ENCODE results near the gene GBP7.
A peak's percentile ranks its signal among the peaks of the same experiment; 100 is the strongest.

Gene GBP7

GRCh38 chr1:89114662-89115061 is 61.1 kb downstream of the GBP7 start:
- no peak for DNase-seq (ENCODE audit: low spot score)

GRCh38 chr1:89112871-89113613 is 62.8 kb downstream of the GBP7 start:
- no peak for DNase-seq (ENCODE audit: low spot score)

GRCh38 chr1:89104687-89105086 is 71.1 kb downstream of the GBP7 start:
- no peak for DNase-seq (ENCODE audit: low spot score)

GRCh38 chr1:89104147-89104546 is 71.7 kb downstream of the GBP7 start:
- no peak for DNase-seq (ENCODE audit: low spot score)

GRCh38 chr1:89102021-89102420 is 73.8 kb downstream of the GBP7 start:
- no peak for DNase-seq (ENCODE audit: low spot score)

- DNase-seq (ENCODE audit: low spot score), result no peak
These were observed 75.4 kb downstream of the GBP7 start for GRCh38 chr1:89100412-89100811.

- no peak for DNase-seq (ENCODE audit: low spot score)
These were observed 76.9 kb downstream of the GBP7 start for GRCh38 chr1:89098857-89099256.

- no peak for DNase-seq (ENCODE audit: low spot score)
These were observed 80.1 kb downstream of the GBP7 start for GRCh38 chr1:89095737-89096136.

- DNase-seq (ENCODE audit: low spot score), result no peak
These were observed 85.8 kb downstream of the GBP7 start for GRCh38 chr1:89089962-89090361.

- DNase-seq (ENCODE audit: low spot score), result no peak
These were observed 87.2 kb downstream of the GBP7 start for GRCh38 chr1:89088572-89088971.

GRCh38 chr1:89087241-89087640 is 88.6 kb downstream of the GBP7 start:
- no peak for DNase-seq (ENCODE audit: low spot score)

GRCh38 chr1:89085781-89086180 is 90.0 kb downstream of the GBP7 start:
- DNase-seq (ENCODE audit: low spot score), result peak; percentile 63
